ENCODE measurements around the gene COA8.

COA8 gene

GRCh38 chr14:103625356-103626095, 62.8 kb downstream of the COA8 start:
- DNase-seq = no peak

DNA sequence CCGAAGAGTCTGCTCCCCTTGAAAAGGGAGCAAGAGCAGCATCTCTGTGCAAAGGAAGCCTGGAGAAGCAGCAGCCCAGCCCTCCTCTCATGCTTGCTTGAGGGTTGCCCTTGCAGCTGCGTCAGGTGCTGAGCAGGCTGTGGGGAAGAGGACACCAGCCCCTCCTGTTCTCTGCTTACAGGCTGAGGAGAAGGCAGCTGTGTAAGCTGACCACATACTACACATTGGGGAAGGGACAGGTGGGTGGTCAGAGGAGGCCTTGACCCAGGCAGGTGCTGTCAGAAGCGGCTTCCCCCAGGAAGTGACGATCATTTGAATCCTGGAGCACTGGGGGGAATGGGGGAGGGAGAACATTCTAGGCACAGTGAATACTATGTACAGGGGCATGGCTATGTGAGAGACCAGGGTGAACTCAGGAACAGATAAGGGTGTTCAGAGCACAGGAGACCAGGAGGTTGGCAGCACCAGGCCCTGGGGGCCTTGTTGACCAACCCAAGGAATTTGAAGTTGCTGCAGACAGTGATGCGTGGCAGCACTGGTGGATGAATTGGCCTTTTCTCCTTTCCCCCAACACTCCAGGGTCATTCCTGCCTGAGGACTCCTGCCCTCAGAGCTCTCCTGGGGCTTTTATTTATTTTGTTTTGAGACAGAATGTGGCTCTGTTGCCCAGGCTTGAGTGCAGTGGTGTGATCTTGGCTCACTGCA, 63.5 kb downstream of the COA8 start:
- peak; percentile 98 for DNase-seq

DNA sequence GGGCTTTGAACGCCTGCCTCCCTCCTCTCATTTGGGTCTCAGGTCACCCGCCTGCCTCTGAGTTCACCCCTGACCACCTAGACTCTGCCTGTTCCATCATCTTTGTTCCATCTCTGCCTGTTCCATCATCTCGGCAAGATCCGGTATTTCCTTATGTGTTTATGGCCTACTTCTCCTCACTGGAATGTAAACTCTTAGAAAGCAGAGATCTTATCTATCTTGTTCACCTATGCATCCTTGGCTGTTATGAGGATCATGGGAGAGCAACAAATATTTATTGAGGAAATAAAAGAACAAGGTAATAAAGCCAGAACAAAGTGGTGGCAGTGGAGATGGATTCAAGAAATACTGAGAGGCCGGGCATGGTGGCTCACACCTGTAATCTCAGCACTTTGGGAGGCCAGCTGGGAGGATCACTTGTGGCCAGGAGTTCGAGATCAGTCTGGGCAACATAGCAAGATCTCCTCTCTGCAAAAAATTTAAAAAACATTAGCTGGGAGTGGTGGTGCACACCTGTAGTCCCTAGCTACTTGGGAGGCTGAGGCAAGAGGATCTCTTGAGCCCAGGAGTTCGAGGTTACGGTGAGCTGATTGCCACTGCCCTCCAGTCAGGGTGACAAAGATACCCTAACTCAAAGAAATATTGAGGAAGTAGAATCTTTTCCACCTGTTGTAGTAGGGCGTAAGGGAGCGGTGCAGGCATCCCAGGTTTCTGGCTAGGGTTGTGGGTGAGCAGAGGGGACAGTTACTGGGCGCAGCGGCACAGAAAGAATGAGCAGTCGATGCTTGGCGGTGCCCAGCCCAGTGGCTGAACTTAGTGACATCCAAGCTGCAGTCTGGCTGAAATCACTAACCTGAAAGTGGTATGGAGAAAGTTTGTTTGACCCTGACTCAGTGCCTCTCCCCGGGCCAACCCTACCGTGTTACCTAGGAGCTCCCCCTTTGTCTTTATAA, 64.6 kb downstream of the COA8 start:
- no peak for DNase-seq

DNA sequence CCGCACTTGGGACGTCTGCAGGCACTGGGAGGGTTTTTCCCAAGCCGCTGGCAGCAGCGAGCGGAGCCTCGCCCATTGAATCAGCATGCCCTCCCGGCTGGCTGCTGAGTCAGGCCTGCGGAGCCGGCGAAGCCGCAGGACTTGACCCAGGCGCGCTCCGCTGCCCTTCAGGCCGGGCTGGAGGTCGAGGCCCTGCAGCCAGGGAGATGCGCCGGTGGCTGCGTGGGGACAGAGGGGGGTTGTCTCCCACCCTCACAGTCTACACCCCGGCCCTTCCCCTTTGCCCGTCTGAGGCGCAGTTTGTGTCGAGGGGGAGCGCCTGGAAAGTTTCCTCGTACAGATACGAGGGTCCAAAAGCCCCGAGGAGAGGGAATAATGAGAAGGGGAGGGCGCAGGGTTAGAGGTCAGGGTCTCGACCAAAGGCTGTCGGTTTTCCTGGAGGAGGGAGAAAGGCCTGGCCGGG, 65.5 kb downstream of the COA8 start:
- DNase-seq = peak; percentile 44

DNA sequence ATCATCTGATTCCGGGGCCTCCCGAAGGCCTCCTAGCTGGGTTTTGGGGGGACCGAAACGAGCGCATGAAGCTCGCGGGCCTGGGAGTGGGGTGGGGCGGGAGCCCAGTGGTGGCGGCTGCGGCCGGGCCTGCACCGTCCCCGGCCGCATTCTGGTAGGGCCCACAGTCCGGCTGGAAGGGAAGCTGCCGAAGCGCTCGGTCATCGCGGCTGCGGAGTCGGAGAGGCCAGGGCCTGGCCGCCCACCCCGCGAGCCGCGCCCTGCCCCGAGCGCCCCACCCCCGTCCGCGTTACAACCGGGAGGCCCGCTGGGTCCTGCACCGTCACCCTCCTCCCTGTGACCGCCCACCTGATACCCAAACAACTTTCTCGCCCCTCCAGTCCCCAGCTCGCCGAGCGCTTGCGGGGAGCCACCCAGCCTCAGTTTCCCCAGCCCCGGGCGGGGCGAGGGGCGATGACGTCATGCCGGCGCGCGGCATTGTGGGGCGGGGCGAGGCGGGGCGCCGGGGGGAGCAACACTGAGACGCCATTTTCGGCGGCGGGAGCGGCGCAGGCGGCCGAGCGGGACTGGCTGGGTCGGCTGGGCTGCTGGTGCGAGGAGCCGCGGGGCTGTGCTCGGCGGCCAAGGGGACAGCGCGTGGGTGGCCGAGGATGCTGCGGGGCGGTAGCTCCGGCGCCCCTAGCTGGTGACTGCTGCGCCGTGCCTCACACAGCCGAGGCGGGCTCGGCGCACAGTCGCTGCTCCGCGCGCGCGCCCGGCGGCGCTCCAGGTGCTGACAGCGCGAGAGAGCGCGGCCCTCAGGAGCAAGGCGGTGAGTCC, 66.1 kb downstream of the COA8 start, which contains the start of gene KLC1:
Gene KLC1, plus strand, starts transcription at position 528 of the 819 bp plus-strand sequence. CDS start 25,354 bp downstream, outside the sequence.
- DNase-seq = peak; percentile 82

DNA sequence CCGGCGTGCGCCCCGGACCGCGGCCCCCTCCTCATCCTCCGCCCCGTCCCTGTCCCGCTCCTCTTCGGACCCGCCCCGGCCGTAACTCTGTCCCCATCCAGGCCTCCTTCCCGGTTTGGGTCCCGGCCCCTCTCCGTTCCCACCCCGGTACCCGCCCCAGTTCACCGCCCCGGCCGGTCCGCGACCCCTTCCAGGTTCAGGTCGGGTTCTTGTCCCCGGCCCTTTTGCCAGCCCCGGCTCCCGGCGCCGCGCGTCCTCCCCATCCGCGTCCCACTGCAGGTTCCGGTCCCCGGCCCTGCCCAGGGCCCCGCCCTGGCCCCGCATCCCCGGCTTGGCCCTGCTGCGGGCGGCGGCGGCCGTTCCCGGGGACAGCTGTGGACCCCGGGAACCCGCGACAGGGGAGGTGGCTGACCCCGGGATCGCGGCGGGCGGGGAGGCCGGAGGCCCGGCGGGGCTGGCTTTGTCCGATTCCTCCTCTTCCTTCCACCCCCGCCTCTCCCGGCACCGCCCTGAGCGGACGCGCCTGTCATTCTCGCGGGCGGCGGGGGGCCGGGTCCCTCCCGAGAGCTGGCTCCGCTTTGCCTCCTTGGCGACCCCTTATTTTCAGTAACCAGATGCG, 66.9 kb downstream of the COA8 start:
- DNase-seq = peak; percentile 80

DNA sequence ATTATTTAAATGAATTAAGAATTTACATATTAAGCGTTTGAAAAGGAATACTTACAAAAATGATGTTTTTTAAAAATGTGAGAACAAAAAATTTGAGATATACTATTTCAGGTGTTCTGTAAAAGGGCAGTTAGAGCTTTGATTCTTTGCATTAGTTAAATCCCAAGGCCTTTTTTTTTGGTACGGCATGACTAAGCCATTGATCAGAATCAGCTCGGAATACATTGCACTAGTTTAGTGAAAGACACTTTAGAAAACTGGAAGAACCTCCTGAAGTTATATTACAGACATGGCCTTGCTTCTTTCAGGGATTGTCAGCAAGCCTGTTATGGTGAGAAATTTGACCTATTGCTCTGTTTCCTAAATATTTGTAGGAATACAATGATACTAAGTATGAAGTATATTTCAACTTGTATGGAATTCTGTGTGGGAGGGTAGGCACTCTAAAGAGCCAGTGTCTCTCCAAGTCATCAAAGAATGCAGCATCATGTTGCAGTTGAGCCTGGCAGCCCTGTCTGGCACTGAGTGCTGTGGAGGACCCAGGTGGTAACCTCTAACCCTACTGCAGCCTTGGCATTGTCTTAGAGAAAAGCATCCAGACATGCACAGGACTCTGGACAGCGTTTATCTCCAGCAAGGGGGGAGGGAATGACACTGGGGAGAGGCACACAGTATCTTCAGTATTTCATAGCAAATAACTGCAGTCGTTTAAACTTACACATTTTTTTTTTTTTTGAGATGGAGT, 67.8 kb downstream of the COA8 start:
- no peak for DNase-seq

- DNase-seq = no peak
These were observed 70.6 kb downstream of the COA8 start for GRCh38 chr14:103633391-103633790.

- no peak for DNase-seq
These were observed 71.4 kb downstream of the COA8 start for GRCh38 chr14:103634156-103634555.

- no peak for DNase-seq
These were observed 75.8 kb downstream of the COA8 start for GRCh38 chr14:103638594-103638993.
